Measurements from ENCODE around the gene SFT2D1.

SFT2D1 gene

GRCh38 chr6:166306378-166307081 lies 35.8 kb downstream of the SFT2D1 start:
- no peak for DNase-seq

DNA sequence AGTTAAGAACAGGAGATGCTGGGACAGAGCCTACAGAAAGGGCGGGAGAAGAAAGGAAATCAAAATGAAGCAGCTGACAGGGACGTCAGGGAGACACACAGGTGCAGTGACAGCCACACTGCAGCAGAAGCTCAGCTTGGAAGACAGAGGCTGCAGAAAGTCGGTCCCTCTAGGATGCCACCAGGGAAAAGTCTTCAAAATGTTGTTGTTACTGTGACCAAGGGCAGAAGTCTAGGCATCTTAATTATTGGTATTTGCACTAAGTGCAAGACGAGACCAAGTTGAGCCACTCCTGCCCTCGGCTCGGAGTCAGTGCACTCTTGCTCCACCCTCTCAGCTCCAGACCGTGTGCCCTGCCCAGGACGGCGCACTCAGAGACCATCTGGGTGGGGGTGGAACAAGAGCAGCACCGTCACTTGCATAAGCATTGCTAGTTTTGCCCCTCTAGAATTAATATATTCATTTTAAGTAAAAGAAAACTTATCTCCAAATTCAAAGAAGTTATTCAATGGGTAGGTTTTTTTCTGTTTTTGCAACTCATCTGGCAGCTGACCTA lies 36.7 kb downstream of the SFT2D1 start:
- no peak for DNase-seq

GRCh38 chr6:166304106-166304505 lies 38.2 kb downstream of the SFT2D1 start:
- DNase-seq: no peak

DNA sequence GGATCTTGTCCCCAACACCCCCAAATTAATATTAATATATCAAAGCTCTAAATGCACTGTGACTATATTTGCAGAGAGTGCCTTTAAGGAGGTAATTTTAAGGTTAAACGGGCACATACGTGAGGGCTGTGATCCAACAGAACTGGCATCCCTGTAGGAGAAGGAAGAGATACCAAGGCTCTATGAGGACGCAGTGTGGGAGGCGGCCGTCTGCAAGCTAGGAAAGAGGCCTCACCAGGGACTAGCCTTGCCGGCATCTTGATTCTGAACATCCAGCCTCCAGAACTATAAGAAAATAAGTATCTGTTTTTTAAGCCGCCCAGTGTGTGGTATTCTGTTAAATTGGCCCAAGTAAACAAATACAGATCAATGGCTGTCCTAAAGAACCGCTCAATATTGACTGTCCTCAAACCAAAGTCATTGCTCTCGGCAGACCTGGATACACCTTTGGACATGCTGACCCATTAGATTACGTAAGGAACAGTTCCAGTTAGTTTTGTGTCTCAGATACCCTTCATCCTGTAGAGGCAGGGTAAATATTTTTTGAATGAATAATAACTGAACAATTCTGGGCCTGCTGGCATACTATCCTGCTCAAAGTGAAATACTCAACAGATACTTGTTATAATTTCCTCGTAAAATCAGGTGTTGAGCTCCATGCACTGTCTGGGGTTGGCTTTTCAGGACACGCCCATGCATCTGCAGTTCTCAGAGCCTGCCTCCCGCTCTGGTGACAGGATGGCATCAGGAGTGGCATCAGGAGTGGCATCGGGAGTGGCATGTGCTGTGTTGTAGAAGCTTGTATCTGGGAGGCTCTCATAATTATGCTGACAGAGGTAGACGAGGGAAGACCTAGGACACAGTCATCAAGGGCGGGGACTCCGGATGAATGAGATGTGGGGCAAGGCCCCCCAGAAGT lies 40.5 kb downstream of the SFT2D1 start:
- no peak for DNase-seq

- no peak for DNase-seq
Observed at GRCh38 chr6:166300357-166300987, 41.9 kb downstream of the SFT2D1 start.

DNA sequence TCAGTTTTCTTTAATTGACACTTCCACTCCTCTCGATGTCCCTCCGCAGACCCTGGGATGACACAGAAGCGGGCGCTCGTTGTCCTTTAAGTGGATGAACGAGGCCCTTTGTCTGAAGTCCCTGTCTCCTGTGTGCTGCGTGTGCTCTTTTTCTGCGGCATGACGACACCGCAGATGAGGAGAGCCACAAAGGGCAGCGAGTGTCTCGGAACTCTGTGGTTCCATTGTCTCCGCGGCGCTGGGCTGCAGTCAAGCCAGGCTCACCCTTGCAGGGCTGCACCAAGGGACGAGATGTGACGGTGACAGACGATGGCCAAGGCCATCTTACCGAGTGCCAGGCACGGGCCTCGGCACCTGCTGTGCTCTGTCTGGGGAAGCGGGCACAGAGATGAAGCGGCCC lies 44.7 kb downstream of the SFT2D1 start:
- no peak for DNase-seq

DNA sequence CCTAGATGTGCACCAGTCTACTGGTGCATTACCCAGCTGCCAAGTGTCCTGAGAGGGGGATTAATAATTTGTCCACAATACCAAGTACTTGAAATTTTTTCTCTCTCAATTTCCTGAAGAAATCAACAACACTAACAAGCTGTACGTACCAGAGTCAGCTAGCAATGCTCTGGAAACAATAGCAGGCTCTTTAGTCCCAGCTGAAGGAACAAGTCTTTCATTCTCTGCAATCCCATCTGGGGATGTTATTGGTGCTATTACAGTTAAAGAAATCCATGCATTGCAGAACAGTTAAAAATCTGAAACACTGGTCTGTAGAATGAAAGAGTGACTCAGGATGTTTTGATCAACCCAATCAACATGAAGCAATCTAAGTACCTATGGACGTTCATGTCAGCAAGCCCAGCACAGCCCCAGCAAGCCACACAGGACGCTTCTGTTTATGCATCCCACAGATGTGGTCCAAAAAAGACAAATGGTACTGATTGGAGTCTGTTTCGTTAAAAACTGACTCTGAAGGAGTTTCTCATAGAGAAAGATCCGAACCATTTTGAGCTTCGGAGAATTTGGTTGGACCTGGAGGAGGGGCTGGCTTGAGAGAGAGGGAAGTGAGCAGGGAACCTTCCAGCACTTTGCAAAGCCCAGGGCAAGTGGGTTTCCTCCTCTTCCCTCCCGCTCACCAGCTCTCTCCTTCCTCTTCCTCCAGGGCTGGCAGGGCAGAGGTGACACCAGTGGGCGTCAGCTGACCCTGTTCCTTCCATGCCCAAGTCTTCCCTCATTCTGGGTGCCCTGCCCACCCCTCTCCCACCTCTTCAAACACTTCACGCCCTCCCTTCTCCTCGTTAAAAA lies 46.1 kb downstream of the SFT2D1 start:
- no peak for DNase-seq

GRCh38 chr6:166293731-166294584 lies 48.4 kb downstream of the SFT2D1 start:
- DNase-seq: no peak

DNA sequence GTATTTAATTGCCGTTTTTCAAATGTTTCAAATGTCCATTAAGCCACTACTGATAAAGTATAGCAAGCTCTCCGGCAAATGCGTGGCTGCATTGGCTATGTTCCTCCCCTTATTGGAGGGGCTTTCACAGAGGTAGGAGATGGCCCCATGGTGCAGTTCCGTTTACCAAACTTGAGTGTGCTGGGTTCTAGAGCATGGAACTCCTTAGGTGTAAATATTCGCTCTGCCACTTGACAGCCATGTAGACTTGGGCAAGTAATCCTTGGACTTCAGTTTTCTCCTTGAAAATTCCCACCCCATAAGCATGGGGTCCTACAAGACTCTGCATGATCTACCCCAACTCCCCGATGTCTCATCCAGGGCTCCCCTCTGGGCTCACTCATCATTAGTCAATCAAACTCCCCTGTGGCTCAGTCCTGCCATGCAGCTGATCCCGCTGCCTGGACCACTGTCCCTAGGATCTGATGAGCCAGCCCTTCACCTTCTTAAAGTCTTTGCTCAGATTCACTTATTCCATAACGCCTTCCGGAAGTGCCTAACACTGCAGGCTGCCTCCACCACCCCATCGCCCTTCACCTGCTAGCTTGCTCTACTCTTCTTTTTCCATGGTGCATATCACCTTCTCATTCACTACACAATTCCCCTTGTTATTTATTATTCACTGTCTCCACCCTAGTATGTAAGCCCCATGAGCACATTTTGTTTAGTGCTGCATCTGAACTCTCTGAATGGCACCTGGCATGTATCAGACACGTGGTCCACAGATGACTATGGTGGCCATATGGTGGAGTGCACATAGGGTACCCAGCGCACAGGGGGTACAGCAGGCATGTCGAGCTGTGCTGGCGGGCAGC lies 52.9 kb downstream of the SFT2D1 start:
- DNase-seq: no peak

- no peak for DNase-seq
Observed at GRCh38 chr6:166286839-166287271, 55.5 kb downstream of the SFT2D1 start.

- no peak for DNase-seq
Observed at GRCh38 chr6:166285233-166285632, 57.1 kb downstream of the SFT2D1 start.

DNA sequence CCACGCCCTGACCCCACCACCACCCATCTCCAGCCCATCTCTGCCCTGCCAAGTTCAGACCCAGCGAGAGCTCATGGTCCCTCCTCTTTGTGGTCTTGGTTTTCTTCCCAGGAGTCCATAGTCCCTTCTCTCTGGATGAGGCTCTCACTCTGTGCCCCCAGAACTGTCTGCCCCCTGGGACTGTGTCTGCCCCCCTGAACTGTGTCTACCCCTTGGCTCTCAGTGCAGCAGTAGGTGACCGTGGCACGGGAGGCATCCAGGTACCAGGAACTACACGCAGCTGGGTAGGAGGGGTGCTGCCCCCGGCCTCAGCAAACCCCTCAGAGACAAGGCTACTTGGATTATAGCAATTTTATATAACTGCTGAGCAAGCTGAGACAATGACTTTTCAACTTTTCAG lies 57.7 kb downstream of the SFT2D1 start:
- no peak for DNase-seq

- DNase-seq: no peak
Observed at GRCh38 chr6:166282394-166283032, 59.8 kb downstream of the SFT2D1 start.

DNA sequence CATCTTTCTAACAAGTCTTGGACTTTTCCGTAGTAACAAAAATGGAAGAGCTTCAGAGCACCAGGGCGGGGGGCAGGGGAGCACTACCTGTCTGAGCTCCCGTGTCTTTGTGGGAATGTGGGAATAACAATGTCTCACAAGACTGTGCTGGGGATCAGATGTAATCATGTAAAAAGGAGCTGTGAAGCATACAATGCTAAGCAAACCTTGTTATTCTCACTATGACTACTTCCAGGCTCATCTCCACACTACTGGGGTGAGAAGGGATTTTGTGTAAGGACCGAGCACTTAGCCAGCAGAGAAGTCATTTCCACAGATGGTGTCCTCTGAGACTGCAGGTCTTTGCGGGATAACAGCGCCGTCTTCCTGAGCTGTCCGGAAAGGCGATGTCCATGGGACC lies 61.2 kb downstream of the SFT2D1 start:
- no peak for DNase-seq

DNA sequence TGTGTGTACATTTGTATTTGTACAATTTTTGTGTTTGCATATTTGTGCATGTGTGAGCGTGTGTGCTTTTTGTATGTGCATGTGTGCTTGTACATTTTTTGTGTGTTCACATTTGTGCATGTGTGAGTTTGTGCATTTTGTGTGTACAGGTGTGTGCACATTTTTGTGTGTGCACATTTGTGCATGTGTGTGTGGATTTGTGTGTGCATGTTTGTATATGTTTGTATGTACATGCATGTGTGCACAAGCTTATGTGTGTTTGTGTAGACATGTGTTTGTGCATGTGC lies 63.0 kb downstream of the SFT2D1 start:
- no peak for DNase-seq

GRCh38 chr6:166278579-166279392 lies 63.6 kb downstream of the SFT2D1 start:
- no peak for DNase-seq

- no peak for DNase-seq
Observed at GRCh38 chr6:166277892-166278578, 64.3 kb downstream of the SFT2D1 start.

- DNase-seq: no peak
Observed at GRCh38 chr6:166277018-166277417, 65.3 kb downstream of the SFT2D1 start.

Data from NCI-H1417 treated with DMSO at 0.1 percent for 48 hours (cell line).